SK-N-SH (cell line): Measurements from ENCODE around the gene SLC25A46. TPM values are rescaled to one million over a fixed set of nuclear protein-coding genes. Genes with fewer than 3 reads are reported as not detected.
A peak's percentile ranks its signal among the peaks of the same experiment; 100 is the strongest.

Source experiments
- CTCF ChIA-PET: fragments of 300-600, 350-600 bp; formaldehyde crosslinking; extraction: SDS; loops from one replicate; lab custom pipeline; 2021; lab: Yijun Ruan, JAX
- POLR2A ChIA-PET: fragments of 350-600 bp; sonication (Branson Sonifier 250); formaldehyde crosslinking; extraction: SDS; loops from one replicate; lab custom pipeline; 2020; ENCODE audit warnings: antibody characterized with exemption, inconsistent platforms; lab: Yijun Ruan, JAX
- DNase-seq: peaks from one replicate; pipeline ENCODE4 v3.0.0; 2012
- H2AFZ ChIP-seq: fragments of 200-600 bp; sonication (generic); 2 replicates; pipeline ENCODE4 v1.8.1; 2016; ENCODE audit warnings: antibody characterized with exemption, mild to moderate bottlenecking, low read depth
- H3F3A ChIP-seq: fragments of 200-600 bp; sonication (generic); replicated peaks from 2 replicates; pipeline ENCODE3; 2016; ENCODE audit warnings: antibody characterized with exemption, mild to moderate bottlenecking; ENCODE audit not compliant: insufficient read depth
- H3K27ac ChIP-seq, 2 experiments: fragments of 200-500 bp in 1 of 2; fragments of 200-600 bp in 1 of 2; sonication (Bioruptor generic) in 1 of 2; sonication (generic), shearing (Covaris generic) in 1 of 2; 2 replicates each; pipeline versions ENCODE4 v1.5.1 to v1.6.1; 2014 to 2016; ENCODE audit warnings: low read depth in 2 of 2, inconsistent platforms in 1 of 2, low read length in 1 of 2, mild to moderate bottlenecking in 1 of 2, mixed read lengths in 1 of 2
- H3K27me3 ChIP-seq: fragments of 200-600 bp; sonication (generic), shearing (Covaris generic); 2 replicates; pipeline ENCODE4 v1.6.1; 2016; ENCODE audit warnings: mixed run types; ENCODE audit not compliant: insufficient read depth
- H3K36me3 ChIP-seq, 2 experiments: fragments of 200-500 bp in 1 of 2; fragments of 200-600 bp in 1 of 2; sonication (Bioruptor generic) in 1 of 2; sonication (generic) in 1 of 2; replicated peaks in 1 of 2; 2 replicates each; pipeline versions ENCODE3 to v1.5.1; 2014 to 2016; ENCODE audit warnings: low read length in 1 of 2, mild to moderate bottlenecking in 1 of 2; ENCODE audit not compliant: insufficient read depth in 2 of 2, control insufficient read depth in 1 of 2
- H3K4me1 ChIP-seq, 2 experiments: fragments of 200-500 bp in 1 of 2; fragments of 200-600 bp in 1 of 2; sonication (Bioruptor generic) in 1 of 2; sonication (generic), shearing (Covaris generic) in 1 of 2; 2 replicates each; pipeline versions ENCODE4 v1.5.1 to v1.6.1; 2014 to 2016; ENCODE audit warnings: low read depth in 1 of 2, low read length in 1 of 2, mixed run types in 1 of 2; ENCODE audit not compliant: insufficient read depth in 2 of 2, control insufficient read depth in 1 of 2
- H3K4me2 ChIP-seq: fragments of 200-600 bp; sonication (generic), shearing (Covaris generic); 2 replicates; pipeline ENCODE4 v1.6.1; 2017; ENCODE audit warnings: mixed run types
- H3K4me3 ChIP-seq, 2 experiments: fragments of 200-500 bp in 1 of 2; fragments of 200-600 bp in 1 of 2; sonication (Bioruptor generic) in 1 of 2; sonication (generic), shearing (Covaris generic) in 1 of 2; 2 replicates each; pipeline versions ENCODE4 v1.5.1 to v1.8.1; 2014 to 2016; ENCODE audit warnings: low read depth in 2 of 2, inconsistent platforms in 1 of 2, low read length in 1 of 2, mild to moderate bottlenecking in 1 of 2, mixed read lengths in 1 of 2, moderate library complexity in 1 of 2
- H3K79me2 ChIP-seq: fragments of 200-600 bp; sonication (generic); 2 replicates; pipeline ENCODE4 v1.8.1; 2017; ENCODE audit warnings: mild to moderate bottlenecking; ENCODE audit not compliant: insufficient read depth
- H3K9ac ChIP-seq: fragments of 200-600 bp; sonication (generic); 2 replicates; pipeline ENCODE4 v1.6.1; 2017; ENCODE audit warnings: mixed run types
- H3K9me2 ChIP-seq: fragments of 200-600 bp; sonication (generic); 2 replicates; pipeline ENCODE4 v1.6.1; 2017; ENCODE audit warnings: mixed run types
- H3K9me3 ChIP-seq: fragments of 200-600 bp; sonication (generic); 2 replicates; pipeline ENCODE4 v1.6.1; 2017; ENCODE audit warnings: mixed run types, mild to moderate bottlenecking, moderate library complexity
- H4K20me1 ChIP-seq: fragments of 200-600 bp; sonication (generic); 2 replicates; pipeline ENCODE4 v1.6.1; 2017; ENCODE audit warnings: mild to moderate bottlenecking, mixed run types; ENCODE audit not compliant: insufficient read depth
- FOSL2 ChIP-seq: IDR thresholded peaks from 2 replicates; pipeline ENCODE4 v1.4.0; 2012; ENCODE audit warnings: low read depth, mild to moderate bottlenecking, moderate library complexity, borderline replicate concordance
- IRF3 ChIP-seq: fragments of 150-350 bp; IDR thresholded peaks from 2 replicates; pipeline ENCODE4 v1.6.1; 2016; ENCODE audit warnings: mild to moderate bottlenecking, low read depth, low read length
- PBX3 ChIP-seq: IDR thresholded peaks from 2 replicates; pipeline ENCODE4; 2012
- RAD21 ChIP-seq: IDR thresholded peaks from 2 replicates; pipeline ENCODE4 v1.6.1; 2012; ENCODE audit warnings: mild to moderate bottlenecking, low read length
- RCOR1 ChIP-seq: fragments of 150-350 bp; IDR thresholded peaks from 2 replicates; pipeline ENCODE4 v1.6.1; 2017; ENCODE audit warnings: antibody characterized with exemption, low read length
- WGBS: methylation state at CpG from one replicate; pipeline ENCODE4 v1.1.6; 2017; ENCODE audit warnings: low lambda C conversion rate; 5-methylcytosine and 5-hydroxymethylcytosine counted together
- polyA plus RNA-seq, 3 experiments: library from polyadenylated mRNA; depleted of rRNA; stranded (reverse); fragments of >200 nt; gene quantifications; 2 replicates each; pipeline ENCODE4 v1.2.3, GENCODE V29; 2012

The SLC25A46 gene
- polyA plus RNA-seq, 1 of the 3 experiments (the other 2 are of a cell fraction), result 15.7 TPM

- H3K4me1 ChIP-seq, result no peaks in the 10 kb centered on the region
- no peak overlapping the region for H3K4me2 ChIP-seq
- CTCF ChIA-PET, result no interaction called here
- H3K36me3 ChIP-seq, result no peaks in the 10 kb centered on the region
- 68% methylated on average over 5 of the region's 5 CpGs for WGBS
- no peak for DNase-seq
- no peaks in the 10 kb centered on the region for H4K20me1 ChIP-seq
- H3K4me3 ChIP-seq, result no peak overlapping the region
- no peak overlapping the region for H3K9ac ChIP-seq
- no peak overlapping the region for H3K27ac ChIP-seq
- peaks cover 3% of the 10 kb centered on the region for H3F3A ChIP-seq
- no peaks in the 10 kb centered on the region for H3K27me3 ChIP-seq
- H3K9me2 ChIP-seq, result no peaks in the 10 kb centered on the region
- POLR2A ChIA-PET, result no interaction called here
- H3K9me3 ChIP-seq, result no peaks in the 10 kb centered on the region
- H2AFZ ChIP-seq, result no peak overlapping the region
- H3K79me2 ChIP-seq, result no peaks in the 10 kb centered on the region
- TF ChIP-seq RAD21, result peak; percentile 18; the same call in 1 of the 2 replicates
- TF ChIP-seq RCOR1, result no peak
- TF ChIP-seq FOSL2, result no peak
- TF ChIP-seq, all 33 proteins: peak for 1
Measured at GRCh38 chr5:110716247-110717245, 22.3 kb upstream of the SLC25A46 start.

- CTCF ChIA-PET, result interaction anchor here (0.8 kb wide), 1 partner anchor 12 kb away, joined by 3 read pairs; no protein-coding TSS in a partner anchor
- no peak overlapping the region for H3K4me3 ChIP-seq
- no peaks in the 10 kb centered on the region for H3K36me3 ChIP-seq
- no peaks in the 10 kb centered on the region for H3K9me2 ChIP-seq
- 36% methylated on average over 2 of the region's 2 CpGs for WGBS
- H3K79me2 ChIP-seq, result no peaks in the 10 kb centered on the region
- no peaks in the 10 kb centered on the region for H4K20me1 ChIP-seq
- peaks cover 3% of the 10 kb centered on the region for H3F3A ChIP-seq
- no peaks in the 10 kb centered on the region for H3K27me3 ChIP-seq
- POLR2A ChIA-PET, result interaction anchor here (0.7 kb wide), 1 partner anchor 1003 kb away, joined by 4 read pairs; no protein-coding TSS in a partner anchor
- no peak overlapping the region for H3K27ac ChIP-seq
- H3K4me1 ChIP-seq, result no peaks in the 10 kb centered on the region
- no peak overlapping the region for H3K9ac ChIP-seq
- no peak for DNase-seq
- H3K4me2 ChIP-seq, result no peak overlapping the region
- H2AFZ ChIP-seq, result no peak overlapping the region
- no peaks in the 10 kb centered on the region for H3K9me3 ChIP-seq
- TF ChIP-seq IRF3, result no peak
- 0 out of 2 replicates have a peak, but pooled peaks have one; percentile 11 for TF ChIP-seq PBX3
Measured at GRCh38 chr5:110718311-110718710, 20.5 kb upstream of the SLC25A46 start.
